ENCODE results near the gene BBS7.

BBS7 gene

DNA sequence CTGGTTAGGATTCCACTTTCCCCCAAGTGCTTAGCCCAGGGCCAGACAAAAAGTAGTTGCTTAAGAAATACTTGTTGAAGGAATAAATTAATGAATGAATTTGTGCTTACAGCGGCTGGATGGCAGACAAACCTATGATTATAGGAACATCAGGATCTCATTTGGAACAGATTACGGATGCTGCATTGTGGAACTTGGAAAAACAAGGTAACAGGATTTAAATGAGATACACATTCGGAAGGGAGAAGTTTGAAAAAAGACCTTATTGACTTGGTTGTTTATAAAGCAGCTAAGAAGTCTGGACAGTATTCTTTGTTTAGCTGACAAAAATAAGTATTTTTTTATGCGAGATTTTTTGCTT lies 68.6 kb downstream of the BBS7 start:
- ChIA-PET CTCF (no interaction called here), POLR2A (interaction anchor here (1.0 to 1.2 kb wide), 2 partner anchors 12 to 22 kb away, joined by 3 to 6 read pairs; partner anchors contain the start of gene CCNA2)
- TF ChIP-seq, protein P1, sequence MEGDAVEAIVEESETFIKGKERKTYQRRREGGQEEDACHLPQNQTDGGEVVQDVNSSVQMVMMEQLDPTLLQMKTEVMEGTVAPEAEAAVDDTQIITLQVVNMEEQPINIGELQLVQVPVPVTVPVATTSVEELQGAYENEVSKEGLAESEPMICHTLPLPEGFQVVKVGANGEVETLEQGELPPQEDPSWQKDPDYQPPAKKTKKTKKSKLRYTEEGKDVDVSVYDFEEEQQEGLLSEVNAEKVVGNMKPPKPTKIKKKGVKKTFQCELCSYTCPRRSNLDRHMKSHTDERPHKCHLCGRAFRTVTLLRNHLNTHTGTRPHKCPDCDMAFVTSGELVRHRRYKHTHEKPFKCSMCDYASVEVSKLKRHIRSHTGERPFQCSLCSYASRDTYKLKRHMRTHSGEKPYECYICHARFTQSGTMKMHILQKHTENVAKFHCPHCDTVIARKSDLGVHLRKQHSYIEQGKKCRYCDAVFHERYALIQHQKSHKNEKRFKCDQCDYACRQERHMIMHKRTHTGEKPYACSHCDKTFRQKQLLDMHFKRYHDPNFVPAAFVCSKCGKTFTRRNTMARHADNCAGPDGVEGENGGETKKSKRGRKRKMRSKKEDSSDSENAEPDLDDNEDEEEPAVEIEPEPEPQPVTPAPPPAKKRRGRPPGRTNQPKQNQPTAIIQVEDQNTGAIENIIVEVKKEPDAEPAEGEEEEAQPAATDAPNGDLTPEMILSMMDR (IDR thresholded peaks at IDR 0.05; ENCODE audit: insufficient read depth, low read length, missing control alignments), result no peak
- peak overlapping the region; percentile 97 for H3K4me3 ChIP-seq (ENCODE audit: low read depth, low read length)
- DNase-seq (ENCODE audit: low read depth, low spot score), result no peak

- CTCF ChIA-PET, result no interaction called here
- TF ChIP-seq, protein P1 (IDR thresholded peaks at IDR 0.05; ENCODE audit: insufficient read depth, low read length, missing control alignments), result no peak
- peak within 1 kb of the TSS; percentile 97 for H3K4me3 ChIP-seq (ENCODE audit: low read depth, low read length)
- DNase-seq (ENCODE audit: low read depth, low spot score), result no peak
- POLR2A ChIA-PET, result interaction anchor here (1.0 to 1.2 kb wide), 2 partner anchors 11 to 23 kb away, joined by 3 to 6 read pairs; partner anchors contain the start of gene CCNA2
Observed at GRCh38 chr4:121800961-121801714, 69.1 kb downstream of the BBS7 start, which contains the start of gene EXOSC9. Gene EXOSC9, plus strand, starts transcription at chr4:121801323. Its CDS starts 102 bp downstream, at chr4:121801425.

- TF ChIP-seq, protein P1 (IDR thresholded peaks at IDR 0.05; ENCODE audit: insufficient read depth, low read length, missing control alignments), result no peak
- CTCF ChIA-PET, result no interaction called here
- POLR2A ChIA-PET, result interaction anchor here (1.0 to 1.2 kb wide), 2 partner anchors 11 to 23 kb away, joined by 3 to 6 read pairs; partner anchors contain the start of gene CCNA2
Observed at GRCh38 chr4:121800638-121800960, 69.7 kb downstream of the BBS7 start.

GRCh38 chr4:121799867-121800501 lies 70.3 kb downstream of the BBS7 start:
- ChIA-PET CTCF (interaction anchor here (1.5 kb wide), 1 partner anchor 23 kb away, joined by 3 read pairs; the partner anchor contains the start of gene CCNA2), POLR2A (no interaction called here)
- H3K4me3 ChIP-seq (ENCODE audit: low read depth, low read length), result no peak overlapping the region
- TF ChIP-seq, protein P1 (IDR thresholded peaks at IDR 0.05; ENCODE audit: insufficient read depth, low read length, missing control alignments), result no peak
- no peak for DNase-seq (ENCODE audit: low read depth, low spot score)

More at GRCh38 chr4:121800638-121800960, 69.7 kb downstream of the BBS7 start:
- H3K4me3 ChIP-seq (ENCODE audit: low read depth, low read length), result peak overlapping the region; percentile 97
- DNase-seq (ENCODE audit: low read depth, low spot score), result no peak

DNA sequence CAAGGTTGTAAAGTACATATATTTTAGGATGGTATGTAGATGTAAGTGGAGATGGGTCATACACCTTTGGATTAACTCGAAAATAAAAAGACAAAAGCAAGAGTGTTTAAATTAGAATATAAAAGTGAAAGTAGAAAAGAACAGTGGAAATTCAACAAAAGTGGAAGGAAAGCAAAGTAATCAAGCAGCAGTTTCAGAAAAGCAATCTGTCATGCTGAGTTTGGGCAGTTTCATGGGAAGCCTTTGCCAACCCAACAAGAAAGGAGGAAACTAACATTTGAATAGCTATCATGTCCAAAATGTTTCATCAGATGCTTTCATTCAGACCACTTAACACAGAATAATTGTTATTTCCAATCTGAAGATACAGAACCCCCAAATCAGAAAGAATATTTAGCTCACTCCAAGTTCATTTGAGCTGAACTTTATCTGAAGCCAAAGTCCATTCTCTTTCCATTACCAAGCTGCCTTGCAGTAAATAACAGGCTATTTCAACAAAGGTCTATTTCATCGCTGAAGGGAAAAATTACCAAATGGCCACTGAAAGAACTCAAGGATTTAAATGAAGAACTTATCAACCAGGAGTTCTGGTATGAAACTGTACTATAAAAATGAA lies 71.0 kb downstream of the BBS7 start:
- TF ChIP-seq, protein P1 (IDR thresholded peaks at IDR 0.05; ENCODE audit: insufficient read depth, low read length, missing control alignments), result no peak
- DNase-seq (ENCODE audit: low read depth, low spot score), result no peak
- H3K4me3 ChIP-seq (ENCODE audit: low read depth, low read length), result no peak overlapping the region
- POLR2A ChIA-PET, result no interaction called here
- CTCF ChIA-PET, result interaction anchor here (1.5 kb wide), 1 partner anchor 24 kb away, joined by 3 read pairs; the partner anchor contains the start of gene CCNA2

- H3K4me3 ChIP-seq (ENCODE audit: low read depth, low read length), result no peak overlapping the region
- TF ChIP-seq, protein P1 (IDR thresholded peaks at IDR 0.05; ENCODE audit: insufficient read depth, low read length, missing control alignments), result no peak
- ChIA-PET CTCF (interaction anchor here (0.8 kb wide), 2 partner anchors 12 to 99 kb away, joined by 3 read pairs; partner anchors contain the start of gene ANXA5), POLR2A (no interaction called here)
- DNase-seq (ENCODE audit: low read depth, low spot score), result no peak
Observed at GRCh38 chr4:121796283-121796682, 74.0 kb downstream of the BBS7 start.
